Measurements from ENCODE around the gene GTF2IRD1.

DNA sequence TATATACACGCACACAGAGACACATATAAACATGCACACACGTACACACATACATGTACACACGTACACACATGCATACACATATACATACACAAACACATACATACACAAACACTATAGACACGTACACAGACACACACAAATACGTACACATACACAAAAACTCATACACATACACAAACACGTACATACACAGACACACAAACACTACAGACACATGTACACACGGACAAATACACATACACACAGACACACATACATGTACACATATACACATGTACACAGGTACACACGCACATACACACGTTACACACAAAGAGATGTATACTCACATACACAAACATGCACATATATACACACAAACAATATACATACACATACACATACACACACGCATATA is 35.2 kb upstream of the GTF2IRD1 start:
- TF ChIP-seq POLR2A (IDR thresholded peaks at IDR 0.05; ENCODE audit: low read depth, low read length): no peak
- TF ChIP-seq BHLHE40 (IDR thresholded peaks at IDR 0.05; ENCODE audit: low read depth, low read length): no peak

Measured in IMR-90 (cell line).